Activated naive CD8-positive, alpha-beta T cell treated with anti-CD3 and anti-CD28 coated beads, Interleukin-2, amount 50 U/mL, for 24 hours (primary cell): Measurements from ENCODE around the gene CIAO2A.
"Not testable (repeated sequence)": the region's sequence is repeated elsewhere in the genome, so short reads cannot be mapped to it uniquely, and the experiment has no call there.

ENCODE experiments used
- ATAC-seq: fragments of 150-1000 bp; cut with Tn5 transposase; one replicate; pipeline ENCODE4 v1.10.0; 2021
- DNase-seq: peaks from one replicate; pipeline ENCODE4 v3.0.0; 2021
- H3K27ac Mint-ChIP-seq: one replicate; pipeline ENCODE4 v1.8.0; 2021; ENCODE audit warnings: mild to moderate bottlenecking, mixed read lengths
- H3K27me3 Mint-ChIP-seq: one replicate; pipeline ENCODE4 v1.8.0; 2021; ENCODE audit warnings: mixed read lengths
- H3K36me3 Mint-ChIP-seq: one replicate; pipeline ENCODE4 v1.8.0; 2021; ENCODE audit warnings: low read depth, mixed read lengths
- H3K4me1 Mint-ChIP-seq: one replicate; pipeline ENCODE4 v1.8.0; 2021; ENCODE audit warnings: mixed read lengths
- H3K4me3 Mint-ChIP-seq: one replicate; pipeline ENCODE4 v1.8.0; 2021; ENCODE audit warnings: mild to moderate bottlenecking, moderate library complexity, mixed read lengths
- H3K9me3 Mint-ChIP-seq: one replicate; pipeline ENCODE4 v1.8.0; 2021; ENCODE audit warnings: mixed read lengths

Gene CIAO2A

GRCh38 chr15:64122936-64123351 is 29.3 kb upstream of the CIAO2A start:
- Mint-ChIP-seq H3K4me3 (no peak overlapping the region), H3K27me3 (no peaks in the 10 kb centered on the region), H3K36me3 (peaks cover 39% of the 10 kb centered on the region), H3K4me1 (no peaks in the 10 kb centered on the region), H3K9me3 (no peaks in the 10 kb centered on the region), H3K27ac (no peak overlapping the region)
- no peak for ATAC-seq
- no peak for DNase-seq

GRCh38 chr15:64122444-64122843 is 28.8 kb upstream of the CIAO2A start:
- H3K9me3 Mint-ChIP-seq = no peaks in the 10 kb centered on the region
- no peak overlapping the region for H3K4me3 Mint-ChIP-seq
- no peaks in the 10 kb centered on the region for H3K4me1 Mint-ChIP-seq
- H3K27ac Mint-ChIP-seq = no peak overlapping the region
- H3K27me3 Mint-ChIP-seq = no peaks in the 10 kb centered on the region
- ATAC-seq (no peak), DNase-seq (no peak)
- H3K36me3 Mint-ChIP-seq = peaks cover 37% of the 10 kb centered on the region

- H3K36me3 Mint-ChIP-seq = peaks cover 33% of the 10 kb centered on the region
- H3K27me3 Mint-ChIP-seq = no peaks in the 10 kb centered on the region
- no peak overlapping the region for H3K27ac Mint-ChIP-seq
- no peaks in the 10 kb centered on the region for H3K9me3 Mint-ChIP-seq
- no peak overlapping the region for H3K4me3 Mint-ChIP-seq
- DNase-seq (no peak), ATAC-seq (no peak)
- no peaks in the 10 kb centered on the region for H3K4me1 Mint-ChIP-seq
Measured at GRCh38 chr15:64121614-64122013, 28.0 kb upstream of the CIAO2A start.

DNA sequence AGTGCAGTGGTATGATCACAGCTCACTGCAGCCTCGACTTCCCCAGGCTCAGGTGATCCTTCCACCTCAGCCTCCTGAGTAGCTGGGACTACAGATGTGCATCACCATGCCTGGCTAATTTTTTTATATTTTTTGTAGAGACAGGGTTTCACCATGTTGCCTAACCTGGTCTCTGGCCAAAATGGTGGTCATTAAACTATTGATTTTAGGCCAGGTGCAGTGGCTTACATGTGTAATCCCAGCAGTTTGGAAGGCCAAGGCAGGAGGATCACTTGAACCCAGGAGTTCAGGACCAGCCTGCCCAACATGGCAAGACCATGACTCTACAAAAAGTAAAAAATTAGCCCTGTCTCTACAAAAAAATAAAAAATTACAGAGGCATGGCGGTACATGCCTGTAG is 26.7 kb upstream of the CIAO2A start:
- H3K36me3 Mint-ChIP-seq = peaks cover 32% of the 10 kb centered on the region
- not testable (repeated sequence) for H3K4me3 Mint-ChIP-seq, H3K27ac Mint-ChIP-seq, H3K27me3 Mint-ChIP-seq, DNase-seq, H3K9me3 Mint-ChIP-seq, ATAC-seq, H3K4me1 Mint-ChIP-seq

GRCh38 chr15:64117759-64118487 is 24.3 kb upstream of the CIAO2A start:
- H3K27me3 Mint-ChIP-seq = no peaks in the 10 kb centered on the region
- H3K4me3 Mint-ChIP-seq = no peak overlapping the region
- DNase-seq (no peak), ATAC-seq (no peak)
- peaks cover 37% of the 10 kb centered on the region for H3K36me3 Mint-ChIP-seq
- H3K9me3 Mint-ChIP-seq = no peaks in the 10 kb centered on the region
- no peak overlapping the region for H3K27ac Mint-ChIP-seq
- peaks cover 2% of the 10 kb centered on the region for H3K4me1 Mint-ChIP-seq

DNA sequence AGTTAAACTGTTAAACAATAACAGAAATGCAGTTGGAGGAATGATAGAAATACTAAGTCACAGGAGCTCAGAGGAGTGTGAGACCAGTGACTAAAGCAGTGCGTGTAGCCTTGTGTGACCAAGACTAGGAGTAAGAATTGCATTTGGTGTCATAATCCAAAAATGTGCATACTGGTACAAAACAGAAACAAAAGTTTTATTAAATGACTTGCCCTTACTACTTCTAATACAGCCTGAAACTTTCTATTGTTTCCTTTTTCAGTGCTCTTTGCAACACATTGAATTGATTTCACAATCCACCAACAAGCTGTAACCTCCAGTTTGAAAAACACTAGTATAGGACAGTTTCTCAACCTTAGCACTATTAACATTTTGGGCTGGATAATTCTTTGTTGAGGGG is 19.3 kb upstream of the CIAO2A start:
- ATAC-seq (peak; percentile 52), DNase-seq (no peak)
- Mint-ChIP-seq H3K4me1 (peaks cover 33% of the 10 kb centered on the region), H3K27me3 (no peaks in the 10 kb centered on the region), H3K36me3 (peaks cover 27% of the 10 kb centered on the region), H3K9me3 (no peaks in the 10 kb centered on the region), H3K4me3 (no peak overlapping the region), H3K27ac (peak overlapping the region; percentile 19)

DNA sequence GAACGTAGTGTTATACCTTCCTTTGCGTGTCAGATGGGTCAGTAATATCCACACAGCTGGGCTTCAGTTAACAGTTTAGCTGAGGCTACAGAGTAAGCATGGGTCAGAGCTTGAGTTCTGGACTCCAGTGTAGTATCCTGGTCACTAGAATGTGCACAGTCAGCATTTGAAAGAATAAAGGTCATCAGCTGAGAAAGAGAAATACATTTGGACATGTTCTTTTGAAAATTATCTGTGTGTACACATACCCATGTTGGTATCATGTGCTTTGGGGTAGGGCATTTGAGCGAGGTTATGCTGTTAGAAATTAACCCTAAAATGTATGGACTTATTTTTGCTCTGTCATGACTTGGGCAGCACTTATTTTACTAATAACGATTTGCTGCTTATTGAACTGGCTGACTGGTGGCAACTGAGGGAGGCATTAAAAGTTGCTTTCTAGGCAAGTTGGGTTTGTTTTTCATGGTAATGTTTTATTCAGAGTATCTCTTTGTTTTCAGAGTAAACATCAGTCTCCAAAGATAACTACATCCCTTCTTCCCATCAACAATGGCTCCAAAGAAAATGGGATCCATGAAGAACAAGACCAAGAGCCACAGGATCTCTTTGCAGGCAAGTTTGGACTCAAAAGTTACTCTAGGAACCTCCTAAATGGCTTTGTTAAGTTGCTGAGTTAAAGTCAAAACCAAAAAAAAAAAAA is 18.6 kb upstream of the CIAO2A start:
- H3K27me3 Mint-ChIP-seq = no peaks in the 10 kb centered on the region
- H3K27ac Mint-ChIP-seq = peak overlapping the region; percentile 57
- DNase-seq (no peak), ATAC-seq (no peak)
- peaks cover 33% of the 10 kb centered on the region for H3K4me1 Mint-ChIP-seq
- H3K4me3 Mint-ChIP-seq = no peak overlapping the region
- H3K36me3 Mint-ChIP-seq = peaks cover 24% of the 10 kb centered on the region
- no peaks in the 10 kb centered on the region for H3K9me3 Mint-ChIP-seq

DNA sequence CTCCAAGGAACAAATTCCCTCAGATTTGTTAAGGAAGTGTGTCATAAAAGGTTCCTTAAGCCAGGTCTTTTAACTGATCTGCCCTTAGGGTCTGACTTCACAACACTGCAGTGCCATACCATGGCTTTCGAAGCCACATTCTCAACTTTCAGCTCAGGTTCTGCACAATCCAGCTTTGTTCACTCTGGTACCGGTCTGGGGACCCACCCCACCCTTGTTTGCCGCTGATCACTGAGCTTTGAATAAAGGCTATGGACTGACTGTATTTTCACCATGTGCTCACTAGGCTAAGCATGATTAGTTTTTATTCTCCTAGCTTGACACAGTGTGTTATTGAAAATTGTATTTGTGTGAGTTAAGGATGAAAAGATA is 18.0 kb upstream of the CIAO2A start:
- no peak for ATAC-seq
- Mint-ChIP-seq H3K27ac (no peak overlapping the region), H3K36me3 (peaks cover 23% of the 10 kb centered on the region), H3K9me3 (no peaks in the 10 kb centered on the region), H3K4me3 (no peak overlapping the region), H3K27me3 (no peaks in the 10 kb centered on the region), H3K4me1 (peaks cover 36% of the 10 kb centered on the region)
- no peak for DNase-seq

DNA sequence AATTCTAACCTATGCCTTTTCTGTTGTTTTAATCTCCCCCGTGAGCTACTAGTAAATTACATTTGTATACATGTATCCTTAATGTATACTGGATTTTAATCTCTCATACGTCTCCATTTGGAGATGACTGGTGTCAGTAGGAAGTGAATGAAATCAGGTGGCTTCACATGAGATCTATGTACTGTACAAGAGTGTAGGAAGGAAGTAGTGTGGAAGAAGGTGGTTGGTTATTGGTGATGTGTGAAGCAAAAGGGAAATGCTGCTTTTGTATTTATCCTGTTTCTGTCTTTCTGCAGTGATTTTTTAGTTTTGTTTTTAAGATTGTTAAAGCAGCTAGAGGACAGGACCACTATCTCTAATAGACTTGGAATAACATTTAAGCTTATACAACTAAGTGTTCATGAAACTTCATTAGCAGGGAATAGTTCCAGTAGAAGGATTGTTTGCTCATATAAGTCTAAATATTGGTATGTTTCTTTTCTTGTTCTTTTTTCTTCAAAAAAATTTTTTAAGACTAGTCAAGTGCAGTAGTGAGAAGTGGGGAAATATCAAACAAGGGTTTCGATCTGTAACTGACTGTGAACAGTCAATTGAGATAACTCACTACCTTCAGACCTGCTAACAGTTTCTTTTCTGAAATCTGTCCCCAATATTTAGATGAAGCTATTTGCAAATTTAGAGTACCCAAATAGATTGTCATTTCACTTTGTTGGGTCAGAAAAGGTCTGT is 17.5 kb upstream of the CIAO2A start:
- no peaks in the 10 kb centered on the region for H3K27me3 Mint-ChIP-seq
- no peaks in the 10 kb centered on the region for H3K9me3 Mint-ChIP-seq
- ATAC-seq = peak; percentile 54
- DNase-seq = no peak
- peak overlapping the region; percentile 28 for H3K27ac Mint-ChIP-seq
- H3K4me3 Mint-ChIP-seq = no peak overlapping the region
- peaks cover 20% of the 10 kb centered on the region for H3K36me3 Mint-ChIP-seq
- peaks cover 36% of the 10 kb centered on the region for H3K4me1 Mint-ChIP-seq

DNA sequence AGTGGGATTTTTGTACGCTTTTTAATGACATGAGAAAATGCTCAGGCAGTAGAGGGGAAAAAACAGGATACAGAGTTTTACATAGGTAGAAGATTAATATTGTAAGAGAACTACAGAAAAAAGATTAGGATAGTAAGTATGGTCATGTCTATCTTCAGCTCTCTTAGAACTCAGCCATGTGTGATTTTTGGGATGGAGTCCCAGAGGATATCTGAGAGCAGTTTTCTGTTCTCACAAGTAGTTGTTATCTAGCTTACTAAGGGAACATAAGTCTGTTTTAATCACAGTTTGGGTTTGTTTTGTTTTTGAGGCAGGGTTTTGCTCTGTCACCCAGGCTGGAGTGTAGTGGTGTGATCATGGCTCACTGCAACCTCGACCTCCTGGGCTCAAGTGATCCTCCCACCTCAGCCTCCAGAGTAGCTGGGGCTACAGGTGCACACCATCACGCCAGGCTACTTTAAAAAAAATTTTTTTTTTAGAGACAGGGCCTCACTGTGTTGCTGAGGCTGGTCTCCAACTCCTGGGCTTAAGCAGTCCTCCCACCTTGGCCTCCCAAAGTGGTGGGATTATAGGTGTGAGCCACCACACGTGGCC is 16.6 kb upstream of the CIAO2A start:
- not testable (repeated sequence) for ATAC-seq, H3K27me3 Mint-ChIP-seq, H3K4me3 Mint-ChIP-seq, H3K9me3 Mint-ChIP-seq, H3K27ac Mint-ChIP-seq, DNase-seq
- H3K36me3 Mint-ChIP-seq = peaks cover 18% of the 10 kb centered on the region
- peaks cover 39% of the 10 kb centered on the region for H3K4me1 Mint-ChIP-seq

DNA sequence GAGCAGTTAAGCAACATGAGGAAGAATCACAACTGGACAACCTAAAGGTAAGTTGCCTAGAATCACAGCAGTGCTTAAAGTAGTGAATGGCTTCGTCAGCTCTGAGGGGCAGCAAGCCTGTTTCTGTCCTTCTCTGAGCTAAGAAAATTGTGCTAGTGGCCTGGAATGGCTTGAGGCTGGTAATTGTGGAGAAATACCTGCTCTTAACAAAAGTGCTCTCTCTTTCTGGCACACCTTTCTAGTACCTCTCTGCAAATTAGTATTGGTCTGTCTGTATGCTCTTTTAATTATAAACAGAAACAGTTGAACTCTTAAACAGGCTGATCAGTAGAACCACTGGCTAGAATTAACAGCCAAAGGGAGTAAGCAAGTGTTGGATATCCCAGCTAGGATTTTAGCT is 13.7 kb upstream of the CIAO2A start:
- no peaks in the 10 kb centered on the region for H3K9me3 Mint-ChIP-seq
- ATAC-seq = no peak
- no peaks in the 10 kb centered on the region for H3K27me3 Mint-ChIP-seq
- no peak overlapping the region for H3K27ac Mint-ChIP-seq
- no peak overlapping the region for H3K4me3 Mint-ChIP-seq
- DNase-seq = no peak
- peaks cover 45% of the 10 kb centered on the region for H3K4me1 Mint-ChIP-seq
- H3K36me3 Mint-ChIP-seq = peaks cover 4% of the 10 kb centered on the region

GRCh38 chr15:64105113-64105704 is 11.6 kb upstream of the CIAO2A start:
- DNase-seq = no peak
- ATAC-seq = no peak
- H3K36me3 Mint-ChIP-seq = peaks cover 5% of the 10 kb centered on the region
- no peak overlapping the region for H3K27ac Mint-ChIP-seq
- no peaks in the 10 kb centered on the region for H3K27me3 Mint-ChIP-seq
- no peak overlapping the region for H3K4me3 Mint-ChIP-seq
- H3K9me3 Mint-ChIP-seq = no peaks in the 10 kb centered on the region
- peaks cover 39% of the 10 kb centered on the region for H3K4me1 Mint-ChIP-seq

GRCh38 chr15:64102497-64102896 is 8.9 kb upstream of the CIAO2A start:
- ATAC-seq = no peak
- DNase-seq = no peak
- Mint-ChIP-seq H3K36me3 (peaks cover 7% of the 10 kb centered on the region), H3K27ac (no peak overlapping the region), H3K4me1 (peaks cover 47% of the 10 kb centered on the region), H3K9me3 (no peaks in the 10 kb centered on the region), H3K27me3 (no peaks in the 10 kb centered on the region), H3K4me3 (no peak overlapping the region)

- no peak for ATAC-seq
- DNase-seq = no peak
- H3K9me3 Mint-ChIP-seq = no peaks in the 10 kb centered on the region
- peaks cover 7% of the 10 kb centered on the region for H3K36me3 Mint-ChIP-seq
- no peak overlapping the region for H3K4me3 Mint-ChIP-seq
- peaks cover 55% of the 10 kb centered on the region for H3K4me1 Mint-ChIP-seq
- no peaks in the 10 kb centered on the region for H3K27me3 Mint-ChIP-seq
- no peak overlapping the region for H3K27ac Mint-ChIP-seq
Measured at GRCh38 chr15:64100958-64101357, 7.3 kb upstream of the CIAO2A start.
